GM19099 (cell line): ENCODE data around the gene COPB2.

Source experiments
- POLR2A ChIP-seq: IDR thresholded peaks from 3 replicates; pipeline ENCODE4 v1.6.1; 2011; ENCODE audit warnings: low read depth; ENCODE audit not compliant: insufficient read length; ENCODE audit errors: extremely low read depth

Gene COPB2

GRCh38 chr3:139320551-139321309, 68.7 kb downstream of the COPB2 start:
- no peak for TF ChIP-seq POLR2A

DNA sequence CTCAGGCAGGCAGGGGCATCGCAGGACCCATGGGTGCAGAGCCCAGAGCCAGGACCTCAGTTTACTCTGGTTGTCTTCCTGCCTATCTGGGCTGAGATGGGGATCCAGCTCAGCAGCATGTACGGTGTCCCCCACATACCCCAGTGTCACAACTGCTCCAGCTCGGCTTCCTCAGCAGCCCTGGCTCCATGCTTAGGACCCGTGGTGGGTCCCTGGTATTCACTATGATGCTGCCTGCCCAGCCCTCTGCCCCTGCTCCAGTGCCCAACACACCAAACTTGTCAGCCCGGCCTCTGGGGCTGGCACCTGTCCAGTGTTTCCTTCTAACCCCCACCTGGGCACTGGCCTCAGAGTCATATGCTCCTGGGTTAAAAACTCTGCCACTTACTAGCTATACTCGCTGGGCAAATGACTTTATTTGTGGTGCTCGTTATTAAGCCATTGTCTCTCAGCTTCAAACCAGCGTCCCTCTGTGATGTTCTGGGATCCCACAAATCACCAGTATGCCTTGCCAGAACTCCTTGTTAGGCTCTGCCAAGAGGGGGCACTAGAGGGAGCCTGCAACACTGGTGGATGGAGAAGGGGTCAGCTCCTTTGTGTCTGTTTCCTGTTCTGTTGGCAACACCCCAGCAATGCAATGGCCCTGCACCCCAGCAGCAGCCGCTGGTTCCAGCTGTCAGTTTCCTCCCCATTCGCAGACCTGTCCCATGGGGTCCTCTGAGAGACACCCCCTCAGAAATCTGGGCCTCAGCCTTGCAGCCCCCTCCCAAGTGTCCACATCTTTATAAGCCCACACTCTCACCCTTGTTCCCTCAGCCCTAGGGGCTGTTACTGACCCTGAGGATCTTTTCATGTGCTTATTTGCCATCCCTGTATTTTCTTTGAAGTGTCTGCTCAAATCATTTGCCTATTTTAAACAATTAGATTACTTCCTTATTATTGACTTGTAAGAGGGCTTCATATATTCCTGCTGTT, 69.7 kb downstream of the COPB2 start:
- TF ChIP-seq POLR2A: no peak

GRCh38 chr3:139318826-139319225, 70.6 kb downstream of the COPB2 start:
- TF ChIP-seq POLR2A: no peak

GRCh38 chr3:139318431-139318816, 71.0 kb downstream of the COPB2 start:
- no peak for TF ChIP-seq POLR2A

DNA sequence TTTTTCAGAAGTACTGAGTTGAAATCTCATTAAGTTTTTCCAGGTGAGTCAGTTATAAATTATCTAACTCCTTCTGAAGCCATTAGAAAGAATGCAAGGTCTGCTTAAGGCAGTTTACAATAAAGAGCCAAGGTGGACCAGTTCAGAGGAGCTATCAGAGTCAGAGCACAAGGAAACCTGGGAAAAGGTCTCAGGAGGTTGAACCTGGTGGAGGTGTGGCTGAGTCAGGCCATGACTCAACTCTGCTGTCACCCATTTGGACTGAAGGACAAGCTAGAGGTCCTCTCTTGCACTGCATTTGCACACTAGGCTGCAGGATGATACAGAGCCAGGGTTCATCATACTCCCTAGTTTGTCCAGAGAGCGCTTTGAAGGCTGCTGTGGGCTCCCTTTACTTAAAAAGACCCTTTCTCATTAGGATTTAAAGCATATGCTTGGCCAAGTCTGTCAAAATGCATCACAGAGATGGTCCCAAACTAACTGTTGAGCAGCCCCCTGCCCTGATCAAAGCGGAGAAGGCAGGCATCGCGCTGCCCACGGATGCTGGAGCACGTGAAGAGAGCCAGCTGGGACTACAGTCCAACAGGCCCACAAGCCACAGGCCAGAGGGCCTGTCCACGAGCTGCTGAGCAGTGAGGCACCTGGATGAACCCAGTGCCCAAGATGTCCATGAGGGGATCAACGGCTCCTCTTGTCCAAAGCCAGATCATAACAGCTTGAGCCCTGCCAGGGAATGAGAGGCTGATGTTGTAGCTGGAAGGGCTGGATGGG, 71.6 kb downstream of the COPB2 start:
- no peak for TF ChIP-seq POLR2A

- no peak for TF ChIP-seq POLR2A
These were observed 72.2 kb downstream of the COPB2 start for GRCh38 chr3:139317215-139317614.

DNA sequence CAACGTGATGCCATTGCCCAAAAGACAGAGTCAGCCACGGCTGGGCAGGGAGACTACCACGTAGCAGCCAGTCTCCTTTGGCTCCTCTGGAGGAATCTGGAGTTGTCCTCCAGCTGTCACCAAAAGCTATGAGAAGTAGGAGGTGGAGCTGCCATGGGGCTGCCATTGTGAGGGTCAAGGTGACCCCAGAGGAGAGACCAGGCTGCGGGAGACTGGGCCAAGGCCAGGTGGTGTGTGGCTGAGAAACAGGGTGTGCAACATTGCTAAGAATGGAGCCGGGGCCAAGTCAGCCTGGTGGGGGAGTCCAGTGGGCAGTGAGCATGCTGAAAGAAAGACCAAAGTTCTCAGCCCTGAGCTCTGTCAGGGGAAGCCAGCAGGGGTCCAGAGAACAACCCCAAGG, 75.5 kb downstream of the COPB2 start:
- no peak for TF ChIP-seq POLR2A

- no peak for TF ChIP-seq POLR2A
These were observed 76.5 kb downstream of the COPB2 start for GRCh38 chr3:139312959-139313358.

DNA sequence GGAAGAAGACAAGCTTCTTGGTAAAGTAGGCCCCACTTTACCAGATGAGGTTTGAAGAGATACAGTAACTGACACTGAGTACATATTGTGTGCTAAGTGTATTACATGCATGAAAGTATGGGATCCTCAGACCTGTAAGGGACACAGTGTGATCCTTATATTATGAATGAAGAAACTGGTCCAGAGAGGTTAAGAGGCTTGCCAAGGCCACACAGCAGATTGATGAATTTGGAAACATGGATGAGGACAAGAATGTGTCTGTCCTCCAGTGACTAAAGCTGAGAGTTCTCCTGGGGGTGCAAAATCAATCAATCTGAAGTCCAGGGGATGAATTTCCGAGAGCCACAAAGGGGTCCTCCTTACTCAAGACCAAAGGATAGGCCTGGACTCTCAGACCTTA, 77.0 kb downstream of the COPB2 start:
- TF ChIP-seq POLR2A: no peak

DNA sequence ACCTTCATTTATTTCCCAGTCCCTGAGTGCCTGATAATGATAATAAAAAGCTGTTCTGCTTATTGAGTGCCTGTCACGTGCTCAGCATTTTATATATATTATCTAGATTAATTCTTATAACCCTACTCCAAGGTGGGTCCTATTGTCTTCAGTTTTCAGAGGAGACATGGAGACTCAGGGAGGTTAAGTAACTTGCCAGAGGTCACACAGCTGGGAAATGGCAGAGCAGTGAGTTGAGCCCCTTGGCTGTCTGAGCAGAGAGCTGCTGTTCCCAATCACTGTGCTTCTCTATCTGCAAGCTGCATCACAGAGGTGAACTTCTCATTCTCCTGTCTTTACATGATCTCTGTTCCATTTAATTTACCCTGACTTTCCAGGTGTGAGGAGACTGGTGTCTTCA, 77.9 kb downstream of the COPB2 start:
- TF ChIP-seq POLR2A: no peak

DNA sequence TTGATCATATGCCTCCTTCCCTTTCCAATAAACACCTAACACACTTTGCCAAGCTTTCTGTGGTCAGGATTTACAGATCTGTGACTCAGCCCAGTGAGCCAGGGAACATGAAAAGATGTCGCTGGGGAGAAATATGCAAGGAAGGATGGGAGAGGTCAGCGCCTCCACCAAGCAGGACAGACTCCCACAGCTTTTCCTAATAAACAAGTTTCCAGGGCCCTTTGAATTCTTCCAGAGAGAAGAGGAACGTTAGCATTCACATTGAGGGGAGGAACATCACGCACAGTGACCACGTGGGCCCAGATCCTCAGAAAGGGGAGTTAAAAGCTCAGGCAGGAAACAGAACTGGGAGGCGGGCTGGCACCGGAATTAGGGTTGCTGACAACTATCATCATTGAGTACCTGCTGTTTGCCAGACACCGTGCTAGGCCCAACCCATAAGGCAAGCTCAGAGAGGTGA, 78.9 kb downstream of the COPB2 start:
- TF ChIP-seq POLR2A: no peak

GRCh38 chr3:139309880-139310279, 79.6 kb downstream of the COPB2 start:
- TF ChIP-seq POLR2A: no peak

DNA sequence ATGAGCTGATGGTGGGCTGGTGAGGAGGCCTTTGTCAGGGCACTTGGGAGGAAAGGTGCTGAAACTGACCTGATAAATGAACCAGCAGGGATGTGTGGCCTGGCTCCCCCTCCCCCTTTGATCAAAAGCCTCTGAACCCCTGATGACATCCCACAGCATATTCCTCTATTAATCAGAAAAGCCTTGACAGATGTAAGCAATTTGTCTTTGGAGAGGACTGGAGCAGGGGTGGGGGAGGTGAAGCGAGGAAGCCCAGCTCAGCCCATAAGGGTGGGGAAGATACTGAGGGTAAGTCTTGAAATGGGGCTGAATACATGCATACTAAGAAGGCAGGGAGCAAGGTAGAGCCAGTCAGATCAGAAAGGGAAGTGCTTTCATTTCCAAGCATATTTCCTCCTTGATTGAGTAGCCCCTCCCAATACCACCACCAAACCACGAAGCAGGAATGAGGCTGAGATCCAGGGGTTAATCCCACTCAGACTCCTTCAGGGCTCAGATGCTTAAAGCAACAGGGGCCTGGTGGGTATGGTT, 80.3 kb downstream of the COPB2 start:
- TF ChIP-seq POLR2A: no peak

DNA sequence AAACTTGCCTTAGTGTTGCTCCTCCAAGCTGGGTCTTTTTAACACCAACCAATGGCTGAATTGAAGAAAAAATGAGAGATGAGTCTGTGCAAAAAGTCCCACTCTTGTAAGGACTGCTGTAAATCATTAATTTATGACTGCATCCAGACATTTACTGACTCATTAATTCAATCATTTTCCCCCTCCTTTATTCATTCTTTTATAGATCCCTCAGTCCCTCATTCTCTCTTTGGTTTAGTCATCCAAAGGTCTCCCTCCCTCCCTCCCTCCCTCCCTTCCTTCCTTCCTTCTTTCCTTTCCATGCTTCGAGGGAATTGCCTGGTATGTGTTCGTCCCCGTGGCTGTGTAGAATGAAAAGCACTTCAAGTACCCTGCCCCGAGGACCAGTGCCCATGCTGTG, 80.9 kb downstream of the COPB2 start:
- TF ChIP-seq POLR2A: no peak
